NCI-H2196 (cell line): Measurements from ENCODE around the gene ABCF1.
"Not testable (repeated sequence)": the region's sequence is repeated elsewhere in the genome, so short reads cannot be mapped to it uniquely, and the experiment has no call there.

Experiments used
- DNase-seq: peaks from one replicate; lab custom pipeline; 2025; ENCODE audit not compliant: unreplicated experiment; lab: John Stamatoyannopoulos, UW

ABCF1 gene

DNA sequence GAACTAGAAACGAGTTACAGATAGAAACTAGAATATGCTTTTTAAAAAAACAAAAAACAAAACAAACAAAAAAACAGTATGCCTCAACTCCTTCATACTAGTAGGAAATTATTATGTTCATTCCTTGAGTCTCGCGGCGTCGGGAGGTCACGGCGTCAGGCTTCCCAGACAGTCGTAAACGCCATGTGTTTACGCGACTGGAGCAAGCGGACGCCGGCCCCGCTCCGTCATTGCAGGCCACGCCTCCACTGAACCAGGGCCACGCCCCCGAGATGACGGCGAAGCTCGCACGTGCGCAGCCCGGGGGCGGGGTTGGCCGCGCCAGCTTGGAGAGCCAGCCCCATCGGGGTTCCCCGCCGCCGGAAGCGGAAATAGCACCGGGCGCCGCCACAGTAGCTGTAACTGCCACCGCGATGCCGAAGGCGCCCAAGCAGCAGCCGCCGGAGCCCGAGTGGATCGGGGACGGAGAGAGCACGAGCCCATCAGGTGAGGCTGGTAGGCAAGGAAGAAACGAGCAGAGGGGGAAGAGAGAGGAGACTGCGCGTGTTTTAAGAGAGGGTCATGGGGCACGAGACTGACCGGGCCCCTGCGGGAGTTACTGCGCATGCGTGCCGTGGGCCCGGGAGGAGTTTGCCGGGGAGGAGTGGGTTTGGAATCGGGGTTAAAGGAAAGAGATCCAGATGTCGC, at the start of gene ABCF1:
Gene ABCF1 (plus strand): TSS at position 368 of the 687 bp plus-strand sequence. CDS start 46 bp downstream, at position 414.
- DNase-seq: peak; percentile 97

GRCh38 chr6:30521952-30522351, 49.3 kb upstream of the ABCF1 start:
- not testable (repeated sequence) for DNase-seq

- DNase-seq: not testable (repeated sequence)
These were observed 44.8 kb upstream of the ABCF1 start for GRCh38 chr6:30526444-30526843.

- not testable (repeated sequence) for DNase-seq
These were observed 41.8 kb upstream of the ABCF1 start for GRCh38 chr6:30529349-30529875.

DNA sequence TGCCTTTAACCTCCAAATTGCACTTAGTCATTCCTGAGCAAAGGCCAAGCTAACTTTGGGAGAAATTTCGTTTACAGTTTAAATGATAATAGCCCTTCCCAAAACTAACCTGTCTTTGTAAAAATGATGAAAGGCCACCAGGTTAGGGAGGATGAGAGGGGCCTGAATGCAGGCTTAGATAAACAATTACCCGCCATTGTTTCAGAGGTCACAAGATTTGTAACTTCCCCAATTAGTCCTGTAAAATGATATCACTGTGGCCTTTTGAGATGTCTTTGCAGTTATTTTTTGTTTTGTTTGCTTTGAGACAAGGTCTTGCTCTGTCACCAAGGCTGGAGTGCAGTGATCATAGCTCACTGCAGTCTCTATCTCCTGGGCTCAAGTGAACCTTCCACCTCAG, 41.2 kb upstream of the ABCF1 start:
- no peak for DNase-seq

GRCh38 chr6:30533460-30534294, 37.6 kb upstream of the ABCF1 start:
- DNase-seq: no peak

DNA sequence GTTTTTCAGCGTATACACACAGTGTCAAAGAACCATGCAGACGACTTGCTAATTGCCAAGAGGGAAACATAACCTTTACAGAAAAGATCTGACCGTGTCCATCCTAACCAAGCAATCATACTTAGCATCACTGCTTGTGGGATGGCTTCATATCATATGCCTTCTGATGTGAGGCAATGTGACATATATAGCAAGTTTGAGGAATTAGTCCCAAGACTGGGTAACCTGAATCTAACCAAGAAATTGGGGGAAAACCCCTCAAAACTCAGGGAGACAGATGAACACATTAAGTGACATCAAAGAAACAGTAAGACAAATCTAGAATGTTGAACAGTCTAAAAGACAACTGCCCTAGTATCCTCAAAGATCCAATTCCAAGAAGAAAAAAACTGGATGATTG, 33.3 kb upstream of the ABCF1 start:
- no peak for DNase-seq

- peak; percentile 86 for DNase-seq
These were observed 29.5 kb upstream of the ABCF1 start for GRCh38 chr6:30541515-30542403.

GRCh38 chr6:30542404-30542725, 28.9 kb upstream of the ABCF1 start:
- no peak for DNase-seq

DNA sequence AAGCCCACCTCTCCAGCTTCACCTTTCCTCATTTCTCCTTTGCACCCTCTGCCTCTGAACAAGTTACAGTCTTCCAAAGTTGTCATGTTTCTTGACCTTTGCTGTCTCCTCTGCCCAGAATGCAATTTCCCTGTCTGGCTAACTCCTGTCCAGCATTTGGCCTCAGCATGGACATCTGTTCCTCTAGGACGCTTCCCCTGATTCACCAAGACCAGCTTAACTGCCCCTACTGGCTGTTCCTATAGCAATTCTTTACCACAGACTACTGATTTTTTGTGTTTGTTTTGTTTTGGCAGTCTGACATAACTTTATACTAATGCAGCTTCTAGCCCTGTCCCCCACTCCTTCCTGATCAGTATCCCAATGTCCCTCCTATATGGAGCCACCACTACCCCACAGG, 28.3 kb upstream of the ABCF1 start:
- no peak for DNase-seq

GRCh38 chr6:30543821-30544220, 27.4 kb upstream of the ABCF1 start:
- no peak for DNase-seq

DNA sequence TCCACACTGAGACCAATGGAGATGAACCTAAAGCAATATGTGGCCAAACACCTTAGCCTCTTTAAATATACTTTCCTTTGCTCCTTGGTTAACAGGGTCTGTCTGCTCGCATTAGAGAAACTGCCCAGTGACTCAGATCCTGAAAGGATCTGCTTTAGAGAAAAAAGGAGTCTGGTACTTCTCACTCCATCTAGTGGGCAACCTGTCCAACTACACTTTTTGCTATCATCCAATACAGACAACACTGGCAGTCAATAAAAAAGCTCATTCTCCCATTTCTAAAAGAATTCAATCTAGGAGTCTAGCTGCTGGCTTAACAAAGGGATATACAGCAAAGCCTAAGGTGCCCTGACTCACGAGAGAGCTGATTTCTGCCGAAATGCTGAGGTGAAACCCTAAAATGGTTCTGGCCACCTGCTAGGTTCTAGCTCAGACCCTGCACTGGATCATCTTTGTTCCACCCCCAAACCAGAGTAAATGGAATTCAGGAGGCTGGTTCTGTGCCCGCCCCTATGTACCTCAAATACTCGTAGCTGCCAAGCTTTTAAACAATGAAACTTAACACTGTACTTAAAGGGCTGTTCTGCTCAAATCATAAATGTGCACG, 26.5 kb upstream of the ABCF1 start:
- peak; percentile 57 for DNase-seq

DNA sequence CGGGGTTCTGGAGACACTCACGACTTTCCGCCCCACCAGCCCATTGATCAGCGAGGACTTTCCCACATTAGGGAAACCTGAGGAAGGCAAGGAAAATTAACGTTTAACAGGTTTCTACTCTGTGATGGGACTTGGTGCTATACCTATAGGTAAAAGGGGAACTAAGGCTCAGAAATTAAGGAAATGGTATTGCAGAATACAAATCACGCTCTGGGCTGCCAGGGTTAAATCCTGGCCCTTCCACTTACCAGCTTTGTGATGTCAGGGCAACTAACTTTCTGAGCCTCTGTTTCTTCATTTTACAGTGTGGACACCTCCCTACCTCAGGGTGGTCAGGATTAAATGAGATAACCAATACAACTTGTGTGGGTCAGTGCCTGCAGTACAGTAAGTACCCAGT, 23.8 kb upstream of the ABCF1 start:
- DNase-seq: no peak

GRCh38 chr6:30548375-30548774, 22.9 kb upstream of the ABCF1 start:
- no peak for DNase-seq

GRCh38 chr6:30554404-30554803, 16.8 kb upstream of the ABCF1 start:
- DNase-seq: no peak

DNA sequence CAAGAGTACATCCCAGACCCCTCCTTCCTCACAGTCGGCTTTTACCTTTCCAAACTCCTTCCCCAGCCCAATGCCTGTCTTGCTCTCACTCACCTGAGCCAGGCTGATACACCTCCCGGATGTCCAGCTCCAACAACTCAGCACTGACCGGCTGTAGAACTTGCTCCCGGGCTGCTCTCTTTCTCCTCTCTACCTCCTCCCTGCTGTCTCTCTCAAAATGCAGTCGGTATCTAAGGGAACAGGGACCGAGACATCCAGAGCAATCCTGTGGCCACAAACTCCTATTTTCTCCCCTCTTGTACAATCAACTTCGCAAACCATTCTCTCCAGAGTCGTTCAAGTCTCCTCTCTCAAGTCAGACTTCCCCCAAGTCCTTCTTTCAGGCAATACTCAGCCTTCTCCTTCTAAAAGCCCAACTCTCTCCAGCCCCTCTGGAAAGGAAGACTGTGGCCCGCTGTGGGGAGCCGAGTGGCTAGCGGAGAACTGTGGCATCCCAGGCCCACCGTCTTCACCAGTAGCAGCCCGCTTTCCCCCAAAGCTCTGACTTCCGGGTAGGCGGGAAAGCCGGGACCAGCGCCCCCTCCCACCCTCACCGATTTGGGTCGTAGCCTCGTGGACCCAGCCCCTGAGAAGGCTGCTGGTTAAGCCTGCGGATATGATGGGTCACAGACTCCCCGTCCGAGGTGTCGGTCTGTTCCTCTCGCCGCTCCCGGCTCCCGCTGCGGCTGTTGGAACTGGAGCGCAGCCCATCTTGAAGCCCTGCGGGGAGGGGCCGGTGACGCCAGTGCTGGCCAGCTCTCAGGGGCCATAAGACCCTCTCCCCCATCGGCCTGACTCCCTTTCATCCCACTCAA, 16.1 kb upstream of the ABCF1 start:
- no peak for DNase-seq

GRCh38 chr6:30555816-30556065, 15.5 kb upstream of the ABCF1 start:
- no peak for DNase-seq

GRCh38 chr6:30556066-30556905, 15.0 kb upstream of the ABCF1 start, which contains the start of gene GNL1:
TSS of gene GNL1 (minus strand) at chr6:30556489. CDS start at chr6:30556203, 286 bp downstream.
- DNase-seq: peak; percentile 95
